Right lobe of liver (tissue), 4 donors: Measurements from ENCODE around the gene EHF.

Experiments used
- CTCF ChIP-seq, 4 donors: fragments of 200-600 bp in 3 of 4; fragments of 450-650 bp in 1 of 4; IDR thresholded peaks; one replicate each; pipeline versions ENCODE4 v1.5.1 to v1.8.0; 2016 to 2022; ENCODE audit warnings: antibody characterized with exemption in 4 of 4, mild to moderate bottlenecking in 2 of 4
- POLR2A ChIP-seq: fragments of 450-650 bp; IDR thresholded peaks from one replicate; pipeline ENCODE4 v1.6.1; 2017; ENCODE audit warnings: antibody characterized with exemption, mild to moderate bottlenecking
- donor health status: DM: no; HTN: no; CAD: no.
- donor health status: DM: no; HTN: no; CAD: no.
- donor health status: DM: no; HTN: yes; CAD: no.

- TF ChIP-seq CTCF (IDR thresholded peaks at IDR 0.05) (no peak), POLR2A (no peak)
Observed at GRCh38 chr11:34658071-34659015, 37.5 kb downstream of the EHF start.
